Fibroblast of lung (primary cell): ENCODE data around the gene WNT3. TPM values are rescaled to one million over a fixed set of nuclear protein-coding genes. Genes with fewer than 3 reads are reported as not detected.

ENCODE experiments used
- DNase-seq, 2 donors: peaks; one replicate each; pipeline versions ENCODE4 v3.0.0 to v3.0.0-alpha.2; 2010; ENCODE audit warnings: low read depth in 2 of 2
- H2AFZ ChIP-seq: 2 replicates; pipeline ENCODE4 v1.5.1; 2012; ENCODE audit warnings: low read length, control low read depth, inconsistent platforms
- H3K27ac ChIP-seq: 2 replicates; pipeline ENCODE4 v1.5.1; 2011; ENCODE audit warnings: low read length, control low read depth; ENCODE audit not compliant: insufficient read depth
- H3K27me3 ChIP-seq: 2 replicates; pipeline ENCODE4 v1.5.1; 2011; ENCODE audit warnings: mild to moderate bottlenecking, low read length; ENCODE audit not compliant: control insufficient read depth, insufficient read depth
- H3K36me3 ChIP-seq: 2 replicates; pipeline ENCODE4 v1.5.1; 2011; ENCODE audit warnings: low read length; ENCODE audit not compliant: control insufficient read depth, insufficient read depth
- H3K4me1 ChIP-seq: 2 replicates; pipeline ENCODE4 v1.5.1; 2011; ENCODE audit warnings: low read length; ENCODE audit not compliant: control insufficient read depth, insufficient read depth; ENCODE audit errors: extremely low read depth
- H3K4me2 ChIP-seq: 2 replicates; pipeline ENCODE4 v1.5.1; 2011; ENCODE audit warnings: low read length, control low read depth; ENCODE audit not compliant: insufficient read depth; ENCODE audit errors: extremely low read depth
- H3K4me3 ChIP-seq, 4 experiments: fragments of 200-600 bp in 1 of 4; sonication (generic) in 1 of 4; replicated peaks in 1 of 4; 2 replicates each; pipeline ENCODE4 v1.5.1; 2011 to 2016; ENCODE audit warnings: low read length in 4 of 4, low read depth in 3 of 4, mild to moderate bottlenecking in 3 of 4, control low read depth in 2 of 4, inconsistent platforms in 1 of 4, mixed read lengths in 1 of 4; ENCODE audit not compliant: insufficient read depth in 1 of 4; ENCODE audit errors: control extremely low read depth in 1 of 4
- H3K79me2 ChIP-seq: 2 replicates; pipeline ENCODE4 v1.5.1; 2012; ENCODE audit warnings: mild to moderate bottlenecking, low read length, inconsistent platforms; ENCODE audit not compliant: control insufficient read depth, insufficient read depth
- H3K9ac ChIP-seq: 2 replicates; pipeline ENCODE4 v1.5.1; 2011; ENCODE audit warnings: mild to moderate bottlenecking, low read length, control low read depth; ENCODE audit not compliant: insufficient read depth
- H3K9me3 ChIP-seq: 2 replicates; pipeline ENCODE4 v1.5.1; 2012; ENCODE audit warnings: low read depth, low read length; ENCODE audit not compliant: control insufficient read depth, insufficient read depth
- H4K20me1 ChIP-seq: 2 replicates; pipeline ENCODE4 v1.5.1; 2011; ENCODE audit warnings: low read length; ENCODE audit not compliant: control insufficient read depth, insufficient read depth; ENCODE audit errors: extremely low read depth
- CTCF ChIP-seq, 2 donors: IDR thresholded peaks in 1 of 2; conservative IDR thresholded peaks in 1 of 2; 1 replicate in 1 of 2; 2 replicates in 1 of 2; pipeline ENCODE4 v1.5.1; 2011 to 2012; ENCODE audit warnings: low read length in 2 of 2, control low read depth in 1 of 2, inconsistent platforms in 1 of 2, low read depth in 1 of 2, mild to moderate bottlenecking in 1 of 2
- EZH2 ChIP-seq: IDR thresholded peaks from 2 replicates; pipeline ENCODE4 v1.5.1; 2012; ENCODE audit warnings: low read length, control low read depth, mild to moderate bottlenecking; ENCODE audit errors: missing control alignments
- polyA plus RNA-seq, 2 donors: library from polyadenylated mRNA; depleted of rRNA in 1 of 2; stranded (reverse) in 1 of 2; unstranded in 1 of 2; fragments of >200 nt; gene quantifications; 2 replicates each; pipeline ENCODE4 v1.2.1, GENCODE V29; 2011 to 2012; ENCODE audit warnings: missing spikeins in 1 of 2
- total RNA-seq: library from RNA; depleted of rRNA; stranded (reverse); fragments of >200 nt; gene quantifications from 2 replicates; pipeline ENCODE4 v1.2.1, GENCODE V29; 2014

The WNT3 gene
- total and polyA plus RNA-seq, 2 donors (not counting 1 experiment from before 2014, with no cell fraction given), result 1.3 to 1.5 TPM

GRCh38 chr17:46719891-46720290, 98.6 kb downstream of the WNT3 start:
- TF ChIP-seq EZH2 (no peak), CTCF (conservative IDR thresholded peaks at IDR 0.05 in 1 of 2, IDR thresholded peaks at IDR 0.05 in 1 of 2; ENCODE audit: low read depth in 1 of 2, low read length in 2 of 2) (no peak)
- Histone ChIP-seq H3K4me1 (no peaks in the 10 kb centered on the region), H4K20me1 (no peaks in the 10 kb centered on the region), H3K79me2 (no peaks in the 10 kb centered on the region), H2AFZ (no peak overlapping the region), H3K27me3 (no peaks in the 10 kb centered on the region), H3K9ac (no peak overlapping the region), H3K4me2 (no peak overlapping the region), H3K27ac (no peak overlapping the region), H3K4me3 (no peak overlapping the region), H3K36me3 (no peaks in the 10 kb centered on the region), H3K9me3 (no peaks in the 10 kb centered on the region)
- DNase-seq, result no peak

- TF ChIP-seq CTCF (conservative IDR thresholded peaks at IDR 0.05 in 1 of 2, IDR thresholded peaks at IDR 0.05 in 1 of 2; ENCODE audit: low read depth in 1 of 2, low read length in 2 of 2) (no peak), EZH2 (no peak)
- Histone ChIP-seq H3K27ac (no peak overlapping the region), H3K9ac (no peak overlapping the region), H2AFZ (no peak overlapping the region), H3K27me3 (no peaks in the 10 kb centered on the region), H3K4me2 (no peak overlapping the region), H3K36me3 (no peaks in the 10 kb centered on the region), H3K4me1 (no peaks in the 10 kb centered on the region), H3K79me2 (no peaks in the 10 kb centered on the region), H3K9me3 (no peaks in the 10 kb centered on the region), H4K20me1 (no peaks in the 10 kb centered on the region), H3K4me3 (no peak overlapping the region)
- DNase-seq, result no peak
Measured at GRCh38 chr17:46717999-46718398, 100.5 kb downstream of the WNT3 start.

Other genes starting within 250 kb of the WNT3 start
- gene ARL17A, start 239.0 kb downstream of the WNT3 start, total RNA-seq, result 1.5 and 6.6 TPM in 2 replicates
- gene ARL17A, start 239.0 kb downstream of the WNT3 start, polyA plus RNA-seq, result 3.3 and 4.4 TPM in 2 replicates
- 39.3 and 66.7 TPM in 2 replicates for gene NSF, start 228.0 kb downstream of the WNT3 start, total RNA-seq
- 65.5 and 72.9 TPM in 2 replicates for gene NSF, start 228.0 kb downstream of the WNT3 start, polyA plus RNA-seq
- gene WNT9B, start 32.9 kb upstream of the WNT3 start, total RNA-seq, result not detected in 2 replicates
- not detected in 2 replicates for gene WNT9B, start 32.9 kb upstream of the WNT3 start, polyA plus RNA-seq
- gene GOSR2, start 104.5 kb upstream of the WNT3 start, total RNA-seq, result 42.1 and 49.5 TPM in 2 replicates
- gene GOSR2, start 104.5 kb upstream of the WNT3 start, polyA plus RNA-seq, result 59.8 and 72.8 TPM in 2 replicates
- not detected in 2 replicates for gene RPRML, start 160.6 kb upstream of the WNT3 start, total RNA-seq
- gene RPRML, start 160.6 kb upstream of the WNT3 start, polyA plus RNA-seq, result not detected in 2 replicates